ENCODE measurements around the gene THSD7B.

- TF ChIP-seq GATA3 (IDR thresholded peaks at IDR 0.05; ENCODE audit: low read depth, low read length), result no peak
- TF ChIP-seq GATA2 (IDR thresholded peaks at IDR 0.05; ENCODE audit: low read depth, low read length), result no peak
These were observed 924.2 kb downstream of the THSD7B start for GRCh38 chr2:137689549-137689948.
